OCI-LY1 (cell line): ENCODE measurements around the gene TRIM27.
"Not testable (repeated sequence)": the region's sequence is repeated elsewhere in the genome, so short reads cannot be mapped to it uniquely, and the experiment has no call there.

Experiments used
- H2AFZ ChIP-seq: fragments of 200-600 bp; sonication (generic), shearing (Covaris generic); 2 replicates; pipeline ENCODE4 v1.6.0; 2014; ENCODE audit warnings: antibody characterized with exemption, mild to moderate bottlenecking, low read length
- H3F3A ChIP-seq: fragments of 200-600 bp; sonication (generic), shearing (Covaris generic); 2 replicates; pipeline ENCODE4 v1.6.0; 2014; ENCODE audit warnings: mild to moderate bottlenecking, antibody characterized with exemption, low read length, moderate library complexity; ENCODE audit not compliant: insufficient read depth
- H3K27ac ChIP-seq: fragments of 200-600 bp; sonication (generic); 2 replicates; pipeline ENCODE4 v1.5.1; 2014; ENCODE audit warnings: low read length, mixed run types, mild to moderate bottlenecking, low read depth; ENCODE audit not compliant: poor library complexity, severe bottlenecking
- H3K27me3 ChIP-seq: fragments of 200-600 bp; sonication (generic); 2 replicates; pipeline ENCODE4 v1.6.0; 2014; ENCODE audit warnings: antibody characterized with exemption, mild to moderate bottlenecking, low read length, moderate library complexity; ENCODE audit not compliant: insufficient read depth
- H3K36me3 ChIP-seq: fragments of 200-600 bp; sonication (generic); 2 replicates; pipeline ENCODE4 v1.6.1; 2014; ENCODE audit warnings: mild to moderate bottlenecking, antibody characterized with exemption, low read length, moderate library complexity, mixed read lengths; ENCODE audit not compliant: insufficient read depth
- H3K4me1 ChIP-seq: fragments of 200-600 bp; sonication (generic); 2 replicates; pipeline ENCODE4 v1.5.1; 2014; ENCODE audit warnings: mild to moderate bottlenecking, low read length, moderate library complexity; ENCODE audit not compliant: insufficient read depth, severe bottlenecking
- H3K4me2 ChIP-seq: fragments of 200-600 bp; sonication (generic), shearing (Covaris generic); 2 replicates; pipeline ENCODE4 v1.6.1; 2014; ENCODE audit warnings: low read length
- H3K4me3 ChIP-seq: fragments of 200-600 bp; sonication (generic); 2 replicates; pipeline ENCODE4 v1.5.1; 2014; ENCODE audit warnings: low read length, low read depth, mild to moderate bottlenecking, mixed read lengths; ENCODE audit not compliant: poor library complexity, severe bottlenecking
- H3K79me2 ChIP-seq: fragments of 200-600 bp; shearing (Covaris generic); 2 replicates; pipeline ENCODE4 v1.6.1; 2016; ENCODE audit warnings: mixed run types, low read length, mixed read lengths; ENCODE audit not compliant: insufficient read depth
- H3K9ac ChIP-seq: fragments of 200-600 bp; sonication (generic), shearing (Covaris generic); 2 replicates; pipeline ENCODE4 v1.6.1; 2014; ENCODE audit warnings: mild to moderate bottlenecking, low read length, mixed read lengths
- H3K9me2 ChIP-seq: fragments of 200-600 bp; sonication (generic), shearing (Covaris generic); 2 replicates; pipeline ENCODE4 v1.6.1; 2014; ENCODE audit warnings: low read depth, mild to moderate bottlenecking, low read length, mixed read lengths
- H3K9me3 ChIP-seq: fragments of 200-600 bp; shearing (Covaris generic); 2 replicates; pipeline ENCODE4 v1.6.1; 2014; ENCODE audit warnings: low read length, mixed read lengths
- H4K20me1 ChIP-seq: fragments of 200-600 bp; sonication (generic), shearing (Covaris generic); 2 replicates; pipeline ENCODE4 v1.6.0; 2016; ENCODE audit warnings: mild to moderate bottlenecking, low read length; ENCODE audit not compliant: insufficient read depth
- CTCF ChIP-seq: fragments of 200-600 bp; sonication (generic), shearing (Covaris generic); IDR thresholded peaks from 2 replicates; pipeline ENCODE4 v1.5.1; 2017; ENCODE audit warnings: mild to moderate bottlenecking, antibody characterized with exemption, low read length, moderate library complexity, mixed read lengths
- EZH2 ChIP-seq: fragments of 200-600 bp; sonication (generic), shearing (Covaris generic); IDR thresholded peaks from 2 replicates; pipeline ENCODE4 v1.8.0; 2017; ENCODE audit warnings: borderline replicate concordance, mixed run types, mild to moderate bottlenecking, antibody characterized with exemption, low read length, moderate library complexity, mixed read lengths

TRIM27 gene

DNA sequence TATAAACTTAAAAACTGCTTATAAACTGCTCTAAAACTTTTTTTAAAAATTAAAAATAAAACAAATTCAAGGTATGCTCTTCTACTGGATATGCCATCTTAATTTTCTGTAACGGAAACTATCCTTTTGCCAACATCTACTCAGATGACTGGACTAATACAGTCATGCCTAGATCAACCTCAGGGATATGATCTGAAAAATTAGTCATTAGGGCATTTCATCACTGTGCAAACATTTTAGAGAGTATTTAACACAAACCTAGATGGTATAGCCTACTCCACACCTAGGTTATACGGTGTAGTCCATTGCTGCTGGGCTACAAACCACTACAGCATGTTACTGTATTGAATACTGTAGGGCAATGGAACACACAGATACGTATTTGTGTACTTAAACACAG is 64.8 kb downstream of the TRIM27 start:
- Histone ChIP-seq H3K4me3 (no peak overlapping the region), H3K27ac (no peak overlapping the region), H3K9me3 (0 out of 2 replicates have a peak, but pooled peaks cover 4% of the 10 kb centered on the region), H3K9ac (no peak overlapping the region), H2AFZ (no peak overlapping the region), H3K79me2 (no peaks in the 10 kb centered on the region), H3K4me1 (peaks cover 8% of the 10 kb centered on the region), H3F3A (no peaks in the 10 kb centered on the region), H3K4me2 (no peak overlapping the region), H3K36me3 (no peaks in the 10 kb centered on the region; the same call in 1 of the 2 replicates), H4K20me1 (no peaks in the 10 kb centered on the region), H3K9me2 (no peaks in the 10 kb centered on the region), H3K27me3 (no peaks in the 10 kb centered on the region; the same call in 1 of the 2 replicates)
- TF ChIP-seq CTCF (no peak), EZH2 (no peak)

DNA sequence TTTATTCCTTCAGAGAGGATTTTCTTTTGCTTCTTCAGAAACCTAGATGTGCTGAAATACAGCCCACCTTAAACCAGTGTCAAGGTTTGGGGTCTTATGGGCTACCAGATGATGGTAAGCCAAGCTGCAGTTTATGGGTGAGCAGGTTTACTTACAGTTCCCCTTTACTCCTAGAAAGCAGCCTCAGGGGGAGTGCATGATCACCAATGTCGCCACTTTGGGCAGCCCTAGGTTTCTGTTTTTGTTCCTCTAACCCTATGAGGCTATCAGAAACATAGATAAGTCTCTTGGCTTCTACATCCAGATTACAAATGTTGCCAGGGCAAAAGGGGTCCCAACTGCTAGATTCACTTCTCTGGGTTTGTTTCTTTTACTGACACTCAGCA is 67.2 kb downstream of the TRIM27 start:
- Histone ChIP-seq H2AFZ (no peak overlapping the region), H3K79me2 (no peaks in the 10 kb centered on the region), H3K4me3 (no peak overlapping the region), H3K9me3 (0 out of 2 replicates have a peak, but pooled peaks cover 4% of the 10 kb centered on the region), H3K9ac (no peak overlapping the region), H3F3A (no peaks in the 10 kb centered on the region), H3K36me3 (no peaks in the 10 kb centered on the region; the same call in 1 of the 2 replicates), H3K4me2 (no peak overlapping the region), H4K20me1 (no peaks in the 10 kb centered on the region), H3K27me3 (no peaks in the 10 kb centered on the region), H3K4me1 (no peaks in the 10 kb centered on the region), H3K9me2 (no peaks in the 10 kb centered on the region), H3K27ac (no peak overlapping the region)
- TF ChIP-seq CTCF: no peak
- TF ChIP-seq EZH2: no peak

- H3K9me3 ChIP-seq, H3K36me3 ChIP-seq, H4K20me1 ChIP-seq, H3K27me3 ChIP-seq, H2AFZ ChIP-seq, H3F3A ChIP-seq, H3K4me3 ChIP-seq, H3K27ac ChIP-seq, H3K9me2 ChIP-seq, H3K9ac ChIP-seq, H3K4me2 ChIP-seq, H3K4me1 ChIP-seq, H3K79me2 ChIP-seq: not testable (repeated sequence)
These were observed 69.4 kb downstream of the TRIM27 start for GRCh38 chr6:28854405-28854804.
